HG03045 (cell line): ENCODE results near the gene HNRNPL.
"Not testable (repeated sequence)": the region's sequence is repeated elsewhere in the genome, so short reads cannot be mapped to it uniquely, and the experiment has no call there.

Experiments
- ATAC-seq: cut with Tn5 transposase; IDR thresholded peaks from one replicate; pipeline ENCODE4 v1.9.1; 2021; ENCODE audit warnings: mild to moderate bottlenecking, moderate library complexity; ENCODE audit not compliant: unreplicated experiment

The HNRNPL gene

DNA sequence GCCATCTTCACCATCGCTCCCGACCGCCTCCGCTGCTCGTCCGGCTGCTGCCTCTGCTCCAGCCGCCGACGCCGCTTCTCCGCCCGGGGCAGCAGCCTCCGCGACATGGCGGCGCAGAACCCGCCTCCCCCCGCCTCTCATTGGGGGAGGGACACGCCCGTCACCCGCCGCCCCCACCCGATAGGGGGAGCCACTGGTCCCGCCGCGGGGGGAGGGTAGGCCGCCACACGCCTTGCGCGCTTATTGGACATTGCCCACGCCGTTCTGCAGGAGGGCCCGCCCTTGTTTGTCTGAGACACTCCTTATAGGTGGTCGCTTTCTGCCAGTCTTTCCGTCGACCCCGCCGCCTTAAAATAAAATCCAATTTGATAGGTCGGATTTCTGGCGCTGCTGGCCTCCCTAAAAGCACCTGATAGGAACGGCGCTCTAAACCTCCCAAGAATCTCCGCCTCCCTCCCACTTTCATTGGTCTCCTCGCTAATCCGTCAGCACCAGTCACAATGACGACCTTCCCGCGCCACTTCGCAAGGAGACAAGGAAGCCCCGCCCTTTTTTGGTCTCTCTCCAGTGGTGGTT, at the start of gene HNRNPL:
Gene HNRNPL (minus strand): TSS at position 127 of the 576 bp plus-strand sequence. CDS start 20 bp downstream, at position 107.
- ATAC-seq = peak; percentile 62

DNA sequence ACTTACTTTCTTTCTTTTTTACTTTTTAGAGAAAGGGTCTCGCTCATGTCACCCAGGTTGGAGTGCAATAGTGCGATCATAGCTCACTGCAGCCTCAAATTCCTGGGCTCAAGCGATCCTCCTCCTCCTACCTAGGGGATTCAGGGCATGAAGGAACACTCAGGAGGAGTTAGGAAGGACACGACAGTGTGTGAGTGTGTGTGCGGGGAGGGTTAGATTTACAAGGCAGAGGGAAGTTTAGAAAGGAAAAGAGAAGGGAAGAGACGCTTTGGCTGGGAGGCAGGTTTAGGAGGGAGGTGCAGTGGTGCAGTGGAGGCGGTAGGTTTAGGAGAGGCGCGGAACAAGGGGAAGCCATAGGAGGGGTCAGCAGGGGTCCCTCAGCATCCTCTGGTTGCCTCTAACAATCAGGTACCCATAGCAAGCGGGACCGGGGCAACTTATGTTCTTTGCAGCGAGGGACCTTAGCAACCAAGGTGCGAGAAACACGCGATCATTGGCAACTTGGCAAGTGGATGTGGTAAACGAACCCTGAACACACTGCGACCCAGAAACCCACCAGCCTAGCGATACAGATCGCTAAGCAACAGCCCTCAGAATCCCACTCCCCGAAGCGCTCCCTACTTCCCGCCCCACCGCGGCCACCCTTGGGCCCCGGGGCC, 49.1 kb upstream of the HNRNPL start:
- no peak for ATAC-seq

DNA sequence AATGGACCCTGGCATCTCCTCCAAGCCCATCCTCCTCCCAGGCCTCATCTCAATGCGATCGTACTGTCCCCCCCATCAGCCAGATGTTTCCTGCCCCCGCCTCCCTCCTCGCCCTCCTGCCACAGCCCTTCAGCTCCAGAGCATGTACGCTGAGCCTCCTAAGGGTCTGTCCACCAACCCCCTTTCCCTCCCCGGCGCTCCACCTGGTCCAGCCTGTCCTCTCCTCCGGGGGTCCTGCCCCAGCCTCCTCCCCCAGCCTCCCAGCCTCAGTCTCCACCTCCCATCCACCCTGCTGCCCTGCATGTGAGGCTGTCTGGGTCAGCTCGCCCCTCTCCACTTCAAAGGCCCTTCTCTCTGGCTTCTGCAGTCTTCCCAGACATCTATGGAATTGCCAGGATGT, 45.2 kb upstream of the HNRNPL start:
- no peak for ATAC-seq

DNA sequence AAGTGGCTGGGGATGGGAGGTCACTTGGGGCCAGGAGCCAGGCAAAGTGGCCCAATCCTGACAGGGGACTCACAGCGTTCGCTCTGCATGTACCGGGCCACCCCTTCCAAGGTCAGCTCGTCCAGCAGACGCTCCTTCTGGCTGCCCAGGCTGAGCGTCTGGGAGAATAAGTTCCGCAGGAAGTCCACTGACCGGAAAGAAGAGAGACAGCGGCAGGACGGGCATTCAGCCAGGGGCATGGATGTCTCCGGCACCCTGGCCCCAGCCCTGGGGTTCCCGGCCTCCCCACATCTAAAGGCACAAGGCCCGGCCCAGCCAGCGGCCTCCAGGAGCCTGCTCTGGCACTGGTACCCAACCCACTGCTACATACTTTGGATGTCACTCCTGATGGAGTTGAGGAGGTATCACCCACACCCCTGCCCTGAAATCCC, 43.6 kb upstream of the HNRNPL start:
- ATAC-seq = no peak

DNA sequence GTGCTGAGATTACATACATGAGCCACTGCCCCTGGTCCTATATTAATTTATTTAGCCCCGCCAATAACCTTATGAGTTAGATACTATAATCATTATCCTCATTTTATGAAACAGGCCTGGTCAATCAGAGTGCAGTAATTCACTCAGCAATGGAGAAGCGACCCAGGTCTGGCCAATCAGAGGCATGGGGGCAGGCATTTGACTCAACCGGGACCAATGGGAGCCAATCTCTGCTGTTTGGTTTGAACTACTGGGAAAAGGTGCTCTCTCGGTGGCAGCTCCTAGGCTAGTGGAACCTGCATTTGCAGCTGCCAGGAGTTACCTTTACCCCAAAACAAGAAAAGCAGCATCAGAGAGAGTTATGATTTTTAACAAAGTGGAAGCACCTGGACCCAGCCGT, 43.1 kb upstream of the HNRNPL start:
- no peak for ATAC-seq

DNA sequence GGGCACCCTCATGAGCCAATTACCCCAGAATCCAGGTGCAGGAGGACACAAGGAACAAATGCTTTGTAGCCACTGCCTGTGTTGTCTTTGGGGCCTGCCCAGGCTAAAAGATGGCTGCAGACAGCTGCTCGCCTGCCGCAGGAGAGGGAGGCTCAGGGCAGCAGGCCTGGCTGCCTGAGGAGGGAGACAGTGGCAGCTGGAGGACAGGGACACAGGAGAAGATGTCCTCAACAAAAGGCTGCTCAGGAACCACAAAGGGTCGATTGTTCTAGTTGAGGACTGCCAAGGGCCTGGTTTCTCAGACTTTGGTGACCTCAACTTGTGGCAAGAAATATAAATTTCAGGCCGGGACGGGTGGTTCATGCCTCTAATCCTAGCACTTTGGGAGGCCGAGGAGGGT, 42.0 kb upstream of the HNRNPL start:
- no peak for ATAC-seq

DNA sequence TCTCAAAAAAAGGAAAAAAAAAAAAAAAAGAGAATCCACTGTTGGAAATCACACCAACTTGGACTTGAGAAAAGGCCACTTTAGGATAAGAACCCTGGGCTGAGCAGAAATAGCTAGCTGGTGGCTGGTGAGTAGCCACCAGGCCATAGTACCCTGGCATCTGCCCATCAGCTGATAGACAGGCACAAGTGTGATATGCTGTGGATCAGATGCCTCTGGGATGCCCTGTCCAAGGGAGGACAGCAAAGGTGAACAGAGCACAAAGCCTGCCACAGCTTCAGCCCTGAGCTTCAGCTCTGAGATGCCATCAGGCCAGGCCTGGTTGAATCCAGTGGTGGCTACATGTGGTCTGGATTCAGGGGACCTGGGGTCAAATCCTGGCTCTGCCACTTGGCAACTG, 40.9 kb upstream of the HNRNPL start:
- ATAC-seq = no peak

DNA sequence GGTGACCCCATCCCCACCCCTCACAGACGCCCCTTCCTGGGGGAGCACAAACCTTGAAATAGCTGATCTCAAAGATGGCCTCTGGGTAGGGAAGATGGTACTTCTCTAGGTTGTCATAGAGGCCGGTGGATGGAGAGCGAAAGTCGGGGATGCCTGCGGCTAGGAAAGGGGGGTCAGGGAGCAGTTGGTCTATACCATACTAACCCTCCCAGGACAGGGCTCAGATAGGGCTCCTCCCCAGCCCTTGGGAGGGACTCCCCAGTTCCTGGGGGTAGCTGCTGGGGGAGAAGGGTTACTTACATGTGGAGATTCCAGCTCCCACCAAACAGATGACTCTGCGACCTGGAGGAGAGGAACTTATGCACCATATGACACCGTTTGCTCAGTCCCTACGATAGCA, 40.0 kb upstream of the HNRNPL start:
- no peak for ATAC-seq

DNA sequence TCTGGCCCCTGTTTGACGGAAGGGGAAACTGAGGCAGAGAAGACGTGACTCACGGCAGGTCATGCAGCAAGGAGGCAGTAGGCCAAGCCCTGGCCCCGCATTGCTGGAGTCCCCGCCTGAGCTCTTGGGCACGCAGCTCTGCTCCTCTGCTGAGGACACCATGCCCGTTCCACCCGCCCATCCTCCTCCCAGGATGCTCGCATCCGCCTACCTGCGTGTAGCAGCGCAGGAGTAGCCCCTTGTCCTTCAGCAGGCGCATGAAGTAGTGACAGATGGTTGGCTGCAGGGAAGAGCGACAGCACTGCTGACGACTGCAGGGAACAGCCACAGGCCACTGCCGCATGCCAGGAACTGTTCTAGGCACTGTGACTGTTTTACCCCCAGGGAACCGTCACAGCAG, 39.1 kb upstream of the HNRNPL start:
- ATAC-seq = no peak

DNA sequence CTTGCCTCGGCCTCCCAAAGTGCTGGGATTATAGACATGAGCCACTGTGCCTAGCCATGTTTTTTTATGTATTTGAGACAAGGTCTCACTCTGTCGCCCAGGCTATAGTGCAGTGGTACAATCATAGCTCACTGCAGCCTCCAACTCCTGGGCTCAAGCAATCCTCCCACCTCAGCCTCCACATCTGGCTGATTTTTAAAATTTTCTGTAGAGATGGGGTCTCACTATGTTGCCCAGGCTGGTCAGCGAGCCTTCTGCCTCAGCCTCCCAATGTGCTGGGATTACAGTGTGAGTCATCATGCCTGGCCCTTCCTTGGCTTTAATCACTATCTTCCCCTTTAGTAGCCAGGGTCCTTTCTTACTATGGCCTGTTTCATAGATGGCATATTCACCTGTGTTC, 34.9 kb upstream of the HNRNPL start:
- ATAC-seq = not testable (repeated sequence)

DNA sequence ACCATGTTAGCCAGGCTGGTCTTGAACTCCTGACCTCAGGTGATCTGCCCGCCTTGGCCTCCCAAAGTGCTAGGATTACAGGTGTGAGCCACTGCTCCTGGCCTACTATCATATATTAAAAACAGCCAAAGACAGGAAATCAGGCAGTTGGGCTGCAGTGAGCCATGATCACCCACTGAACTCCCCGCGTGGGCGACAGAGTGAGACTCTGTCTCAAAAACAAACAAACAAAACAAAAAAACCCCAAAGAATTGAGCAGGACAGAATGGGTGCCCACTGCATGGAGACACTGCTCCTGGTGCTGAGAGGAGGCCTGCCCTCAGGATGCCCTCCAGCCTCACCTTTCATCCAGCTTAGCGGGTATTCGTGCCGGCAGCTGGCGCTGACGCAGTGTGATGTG, 33.5 kb upstream of the HNRNPL start:
- no peak for ATAC-seq

DNA sequence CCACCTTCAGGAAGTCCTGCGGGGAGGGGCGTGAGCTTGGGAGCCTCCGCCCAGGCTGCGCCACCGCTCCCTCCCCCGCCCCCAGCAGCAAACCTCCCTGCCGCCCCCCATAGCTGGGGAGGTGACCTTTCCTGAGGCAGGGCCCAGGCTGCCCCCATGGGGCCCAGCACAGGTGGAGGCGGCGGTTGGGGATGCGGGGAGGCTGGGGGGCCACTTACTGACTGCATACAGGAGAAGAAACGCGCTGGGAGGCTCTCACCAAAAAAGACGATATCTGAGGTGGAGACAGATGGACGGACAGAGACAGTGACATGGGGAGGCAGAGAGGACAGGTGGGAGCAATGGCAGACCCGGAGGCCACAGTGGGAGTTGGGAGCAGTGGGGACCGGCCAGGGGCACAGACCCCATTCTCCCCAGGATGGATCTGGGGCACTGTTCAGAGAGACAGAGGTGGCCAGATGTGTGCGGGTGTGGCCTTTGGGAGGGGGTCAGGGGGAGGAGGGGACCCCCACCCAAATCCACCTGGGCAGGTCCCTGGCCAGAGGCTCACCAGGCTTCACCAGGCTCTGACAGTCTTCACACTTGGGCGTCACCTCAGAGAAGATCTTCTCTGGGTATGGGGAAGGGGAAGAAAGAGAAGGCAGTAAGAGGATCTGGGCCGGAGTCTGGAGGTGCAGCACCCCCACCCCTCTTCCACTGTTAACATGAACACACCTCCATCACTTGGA, 31.3 kb upstream of the HNRNPL start:
- no peak for ATAC-seq

DNA sequence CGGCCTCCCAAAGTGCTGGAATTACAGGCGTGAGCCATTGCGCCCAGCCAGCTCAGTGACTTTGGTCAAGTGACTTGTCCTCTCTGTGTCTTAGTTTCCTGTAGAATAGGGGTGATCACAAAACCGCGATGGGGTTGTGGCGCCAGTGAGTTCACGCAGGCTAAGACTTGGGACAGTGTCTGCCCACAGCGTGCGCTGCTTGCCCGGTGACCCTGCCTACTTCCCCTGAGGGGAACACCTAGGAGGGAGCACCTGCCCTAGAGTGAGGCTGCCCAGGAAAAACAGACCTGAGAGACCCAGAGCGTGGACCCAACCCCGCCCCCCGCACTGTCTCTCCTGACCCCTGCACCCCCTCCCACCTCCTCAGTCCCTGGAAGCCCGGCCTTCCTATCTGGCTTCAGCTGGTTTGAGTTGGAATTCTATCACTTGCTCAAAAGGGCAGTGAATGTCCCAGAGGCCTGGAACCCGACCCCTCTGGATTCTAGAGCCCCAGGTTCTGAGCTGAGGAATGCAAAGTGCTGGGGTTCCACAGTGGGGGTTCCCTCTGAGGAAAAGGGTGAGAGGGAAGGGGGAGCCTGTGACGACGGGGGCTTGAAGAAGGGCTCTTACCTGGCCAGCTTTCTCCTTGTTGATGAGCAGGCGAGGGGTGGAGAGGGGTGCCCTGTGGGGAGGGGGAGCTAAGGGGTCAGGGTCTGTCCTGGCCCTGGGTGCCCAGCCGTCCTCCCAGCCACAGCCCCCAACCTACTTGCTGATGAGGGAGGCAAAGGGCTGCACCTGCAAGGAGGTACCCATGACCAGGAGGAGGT, 30.5 kb upstream of the HNRNPL start:
- ATAC-seq = no peak

DNA sequence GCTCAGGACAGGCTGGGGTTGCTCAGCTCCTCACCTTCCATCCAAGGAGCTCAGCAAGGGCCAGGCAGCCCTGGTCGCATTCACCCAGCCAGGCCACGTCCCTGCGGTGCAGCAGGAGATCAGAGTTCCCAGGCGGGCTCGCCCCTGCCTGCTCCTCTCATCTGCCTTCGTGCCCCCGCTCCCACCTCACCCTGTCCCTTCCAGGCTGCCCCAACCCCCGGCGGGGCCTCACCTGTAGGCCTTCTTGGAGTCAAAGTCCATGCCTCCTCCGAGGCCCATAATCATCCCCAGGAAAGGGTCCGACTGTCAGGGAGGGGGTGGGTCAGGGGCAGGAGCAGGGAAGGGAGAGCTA, 29.6 kb upstream of the HNRNPL start:
- ATAC-seq = no peak

DNA sequence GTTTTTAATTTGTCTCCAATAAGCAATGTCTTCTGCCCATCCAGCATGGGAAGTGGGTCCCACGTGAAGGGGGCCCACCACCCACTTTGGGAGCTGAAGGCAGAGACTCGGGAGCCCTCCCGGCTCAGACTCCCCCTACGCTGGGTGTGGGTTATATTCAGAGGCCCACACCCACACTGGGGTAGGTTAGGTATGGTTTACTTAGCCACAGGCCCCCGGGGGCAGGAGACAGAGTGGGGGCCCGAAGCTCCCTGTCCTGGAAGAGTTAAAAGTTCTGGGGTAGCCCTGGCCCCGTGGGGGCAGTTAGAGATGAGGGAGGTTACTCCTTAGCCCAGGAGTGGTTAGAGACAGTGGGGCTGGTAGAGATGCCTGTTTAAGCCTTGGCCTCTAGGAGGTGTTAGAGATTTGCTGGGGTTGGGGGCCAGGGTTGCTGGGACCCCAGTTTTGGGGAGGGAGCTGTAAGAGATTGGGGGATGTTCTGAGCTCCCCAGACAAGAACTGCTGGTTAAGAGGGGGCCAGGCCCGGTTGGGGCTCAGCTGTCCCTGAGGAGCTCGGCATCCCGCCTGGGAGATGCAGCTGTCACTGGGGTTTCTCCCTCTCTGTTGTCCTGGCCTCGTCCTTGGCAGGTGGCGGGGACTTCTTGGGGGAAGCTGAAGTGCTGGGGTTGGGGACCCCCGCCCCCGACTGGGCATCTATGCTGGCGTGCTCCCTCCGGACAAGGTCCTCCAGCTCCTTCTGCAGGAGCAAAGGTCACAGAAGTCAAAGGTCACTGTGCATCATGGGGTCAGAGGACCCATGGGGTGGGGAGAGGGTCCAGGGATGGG, 29.0 kb upstream of the HNRNPL start:
- ATAC-seq = no peak

DNA sequence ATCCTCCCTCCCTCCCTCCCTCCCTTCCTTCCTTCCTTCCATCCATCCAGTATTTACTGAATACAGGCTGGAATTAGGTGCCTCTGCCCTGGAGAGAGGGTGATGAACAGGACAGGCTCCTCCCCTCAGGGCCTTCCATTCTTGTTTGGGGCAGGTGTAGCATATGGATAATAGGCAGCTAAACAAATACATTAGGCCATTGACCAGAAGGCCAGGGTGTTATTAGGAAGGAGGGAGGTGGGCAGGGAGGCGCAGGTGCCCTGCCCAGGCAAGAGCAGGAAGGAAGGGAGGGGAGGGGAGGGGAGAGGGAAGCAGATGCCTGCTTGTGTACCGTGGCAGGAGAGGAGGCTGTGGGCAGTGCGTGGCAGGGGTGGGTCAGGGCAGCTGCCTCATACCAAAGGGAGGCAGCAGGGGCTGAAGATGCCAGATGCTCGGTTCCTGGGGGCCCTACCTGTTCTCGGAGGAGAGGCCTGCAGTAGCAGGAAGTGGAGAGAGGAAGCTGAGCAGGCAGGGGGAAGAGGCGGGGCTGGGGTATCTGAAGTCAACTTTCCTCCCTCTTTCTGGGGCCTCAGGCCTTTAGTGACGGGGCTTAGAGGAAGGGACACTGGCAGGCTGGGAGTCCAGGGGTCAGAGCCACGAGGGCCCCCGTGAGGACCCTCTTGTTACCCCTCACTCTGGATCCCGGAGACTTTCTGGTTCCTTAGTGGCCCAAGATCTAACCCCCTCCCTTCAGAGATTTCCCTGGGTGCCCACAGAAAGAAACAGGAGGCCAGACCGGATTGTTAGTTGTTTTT, 28.2 kb upstream of the HNRNPL start, which contains the start of gene RINL:
Gene RINL (minus strand): TSS at position 495 of the 794 bp plus-strand sequence. CDS start 1,533 bp downstream, outside the sequence.
- ATAC-seq = no peak

DNA sequence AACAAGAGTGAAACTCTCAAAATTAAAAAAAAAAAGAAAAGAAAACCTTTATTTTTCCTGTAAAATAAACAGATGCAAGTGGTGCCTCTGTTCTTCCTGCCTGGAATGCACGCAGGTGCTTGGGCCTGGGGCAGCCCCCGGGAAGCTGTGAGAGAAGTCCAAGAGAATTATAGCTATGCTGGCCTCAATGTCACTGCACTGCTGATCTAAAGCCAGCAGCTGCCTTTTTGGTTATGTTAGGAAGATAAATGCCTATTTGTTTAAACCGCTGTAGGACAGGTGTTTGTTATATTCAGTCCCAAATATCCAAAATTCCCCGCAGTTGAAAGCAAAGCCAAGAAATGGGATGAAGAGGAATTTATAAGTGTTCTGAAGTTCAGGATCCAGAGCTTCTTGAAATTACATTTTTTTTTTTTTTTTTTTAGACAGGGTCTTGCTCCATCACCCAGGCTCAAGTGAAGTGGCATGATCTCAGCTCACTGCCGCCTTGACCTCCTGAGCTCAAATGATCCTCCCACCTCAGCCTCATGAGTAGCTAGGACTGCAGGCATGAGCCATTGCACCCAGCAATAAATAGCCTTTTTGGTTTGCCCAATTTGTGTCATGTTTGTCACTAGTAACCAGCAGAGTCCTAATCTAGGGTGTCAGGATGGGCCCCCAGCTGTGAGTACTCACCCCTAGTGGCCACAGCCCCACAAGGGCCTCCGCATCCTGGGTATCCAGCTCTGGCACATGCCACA, 26.0 kb upstream of the HNRNPL start:
- no peak for ATAC-seq

DNA sequence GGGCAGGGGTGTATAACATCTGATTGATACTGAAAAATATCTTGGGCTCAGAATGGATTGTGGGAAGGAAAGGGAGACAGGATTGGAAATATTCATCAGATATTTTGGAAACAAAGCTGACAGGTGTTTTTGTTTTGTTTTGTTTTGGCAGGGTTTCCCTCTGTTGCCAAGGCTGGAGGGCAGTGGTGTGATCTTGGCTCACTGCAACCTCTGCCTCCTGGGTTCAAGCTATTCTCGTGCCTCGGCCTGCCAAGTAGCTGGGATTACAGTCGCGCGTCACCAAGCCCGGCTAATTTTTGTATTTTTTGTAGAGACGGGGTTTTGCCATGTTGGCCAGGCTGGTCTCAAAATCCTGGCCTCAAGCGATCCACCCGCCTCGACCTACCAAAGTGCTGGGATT, 23.6 kb upstream of the HNRNPL start:
- not testable (repeated sequence) for ATAC-seq

DNA sequence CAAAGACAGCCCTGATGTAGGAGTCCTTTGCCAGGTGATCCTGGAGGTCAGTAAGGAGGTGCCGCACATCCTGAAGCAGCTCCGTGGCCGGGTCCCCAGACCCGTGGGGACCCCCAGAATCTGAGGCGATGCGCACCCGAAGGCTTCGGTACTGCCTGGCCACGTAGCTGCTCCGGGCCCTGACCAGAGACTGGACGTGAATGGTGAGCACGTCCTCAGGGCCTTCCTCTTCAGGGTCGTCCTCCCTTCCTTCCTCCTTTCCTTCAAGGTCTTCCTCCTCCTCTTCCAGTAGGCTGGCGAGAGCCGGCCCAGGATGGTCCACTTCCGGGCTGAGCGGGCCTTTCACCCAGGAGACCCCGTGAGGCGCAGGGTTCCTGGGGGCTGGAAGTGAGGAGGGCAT, 20.8 kb upstream of the HNRNPL start:
- no peak for ATAC-seq
